OCI-LY3 (cell line): ENCODE data around the gene VWA3B.

Experiments used
- H2AFZ ChIP-seq: fragments of 200-600, 300-600 bp; shearing (Covaris generic); 2 replicates; pipeline ENCODE4 v1.6.0; 2014; ENCODE audit warnings: antibody characterized with exemption, low read depth, low read length
- H3K27ac ChIP-seq: fragments of 200-600, 300-600 bp; sonication (generic); 2 replicates; pipeline ENCODE4 v1.5.1; 2014; ENCODE audit warnings: mild to moderate bottlenecking, low read length, moderate library complexity, mixed read lengths
- H3K27me3 ChIP-seq: fragments of 200-600, 300-600 bp; sonication (generic); 2 replicates; pipeline ENCODE4 v1.6.1; 2014; ENCODE audit warnings: low read depth, low read length, mixed read lengths
- H3K36me3 ChIP-seq: fragments of 200-600, 300-600 bp; sonication (generic); replicated peaks from 2 replicates; pipeline ENCODE3; 2014; ENCODE audit warnings: low read depth, low read length, mixed read lengths
- H3K4me1 ChIP-seq: fragments of 300-600, 200-600 bp; sonication (generic); 2 replicates; pipeline ENCODE4 v1.6.1; 2014; ENCODE audit warnings: low read length, mixed read lengths
- H3K4me2 ChIP-seq: fragments of 200-600, 300-600 bp; sonication (generic); 2 replicates; pipeline ENCODE4 v1.6.1; 2014; ENCODE audit warnings: low read length, mixed read lengths
- H3K4me3 ChIP-seq: fragments of 300-600, 200-600 bp; sonication (generic); 2 replicates; pipeline ENCODE4 v1.5.1; 2014; ENCODE audit warnings: antibody characterized with exemption, mild to moderate bottlenecking, low read length, moderate library complexity
- H3K79me2 ChIP-seq: fragments of 300-600, 200-600 bp; shearing (Covaris generic); 2 replicates; pipeline ENCODE4 v1.6.1; 2014; ENCODE audit warnings: mild to moderate bottlenecking, low read length, mixed read lengths
- H3K9ac ChIP-seq: fragments of 300-600, 200-600 bp; shearing (Covaris generic); 2 replicates; pipeline ENCODE4 v1.6.0; 2014; ENCODE audit warnings: mild to moderate bottlenecking, low read length, moderate library complexity
- H3K9me3 ChIP-seq: fragments of 200-600, 300-600 bp; shearing (Covaris generic); 2 replicates; pipeline ENCODE4 v1.6.1; 2014; ENCODE audit warnings: low read length, mixed read lengths; ENCODE audit not compliant: insufficient read depth
- H4K20me1 ChIP-seq: fragments of 200-600, 300-600 bp; sonication (generic); 2 replicates; pipeline ENCODE4 v1.6.1; 2016; ENCODE audit warnings: low read length, mixed read lengths; ENCODE audit not compliant: insufficient read depth
- CTCF ChIP-seq: fragments of 200-600, 300-600 bp; sonication (generic); IDR thresholded peaks from 2 replicates; pipeline ENCODE4 v1.5.1; 2014; ENCODE audit warnings: antibody characterized with exemption, low read length, low read depth
- EZH2phosphoT487 ChIP-seq: fragments of 200-600 bp; shearing (Covaris generic); IDR thresholded peaks from 2 replicates; pipeline ENCODE4 v1.6.1; 2018; ENCODE audit warnings: antibody characterized with exemption, mixed run types, low read depth

VWA3B gene

DNA sequence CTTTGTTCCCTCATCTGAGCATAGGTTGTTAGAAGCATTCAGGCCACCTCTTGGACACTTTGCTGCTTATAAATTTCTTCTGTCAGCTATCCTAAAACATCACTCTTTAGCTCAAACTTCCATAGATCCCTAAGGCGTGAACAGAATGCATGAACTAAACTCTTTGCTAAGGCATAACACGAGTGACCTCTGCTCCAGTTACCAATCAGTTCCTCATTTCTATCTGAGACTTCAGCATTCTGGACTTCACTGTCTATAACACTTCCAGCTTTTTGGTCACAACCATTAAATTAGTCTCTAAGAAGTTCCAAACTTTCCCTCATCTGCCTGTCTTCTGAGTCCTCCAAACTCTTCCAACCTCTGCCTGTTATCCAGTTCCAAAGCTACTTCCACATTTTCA is 8.3 kb upstream of the VWA3B start:
- H4K20me1 ChIP-seq, result no peaks in the 10 kb centered on the region
- no peak overlapping the region for H2AFZ ChIP-seq
- no peaks in the 10 kb centered on the region for H3K9me3 ChIP-seq
- H3K4me3 ChIP-seq, result no peak overlapping the region
- no peaks in the 10 kb centered on the region for H3K79me2 ChIP-seq
- peaks cover 16% of the 10 kb centered on the region for H3K4me1 ChIP-seq
- no peak overlapping the region for H3K4me2 ChIP-seq
- H3K9ac ChIP-seq, result no peak overlapping the region
- TF ChIP-seq EZH2phosphoT487, result no peak
- TF ChIP-seq CTCF, result no peak
- H3K27ac ChIP-seq, result no peak overlapping the region
- no peaks in the 10 kb centered on the region for H3K36me3 ChIP-seq
- H3K27me3 ChIP-seq, result no peaks in the 10 kb centered on the region

DNA sequence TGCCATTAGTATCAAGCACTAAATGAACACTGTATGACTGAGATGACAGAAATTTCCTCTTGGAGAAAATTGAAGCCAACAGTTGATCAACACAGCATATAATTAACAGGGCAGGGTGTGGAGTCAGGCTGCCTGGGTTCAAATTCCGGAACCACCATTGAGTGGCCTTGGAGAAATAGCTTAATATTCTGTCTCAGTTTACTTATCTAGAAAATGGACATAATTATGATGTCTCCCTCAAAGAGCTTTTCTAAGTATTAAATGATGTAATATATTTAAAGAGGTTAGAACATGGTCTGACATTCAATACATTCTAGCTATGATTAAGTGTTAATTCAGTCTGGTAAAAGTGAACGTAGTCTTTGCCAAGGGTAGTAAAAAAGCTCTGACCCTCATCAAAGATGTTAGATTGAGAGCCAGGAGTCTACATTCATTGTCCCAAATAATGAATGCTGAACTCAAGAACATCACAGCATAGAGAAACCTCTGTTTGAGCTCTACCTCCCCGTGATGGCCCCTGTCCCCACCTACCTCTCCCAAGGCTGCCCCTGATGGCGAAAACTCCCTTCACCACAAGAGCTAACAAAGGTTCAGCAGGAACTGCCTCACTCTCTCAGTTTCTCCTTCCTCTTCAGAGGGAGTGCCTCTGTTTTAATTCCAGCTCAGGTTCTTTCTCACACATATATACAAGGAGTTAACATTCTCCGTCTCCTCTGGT is 2.7 kb upstream of the VWA3B start:
- Histone ChIP-seq H3K27me3 (peaks cover 14% of the 10 kb centered on the region; the same call in 1 of the 2 replicates), H3K4me3 (no peak overlapping the region)

GRCh38 chr2:98084869-98085238 is 2.1 kb upstream of the VWA3B start:
- H3K79me2 ChIP-seq, result no peaks in the 10 kb centered on the region
- TF ChIP-seq EZH2phosphoT487 (no peak), CTCF (no peak)
- no peaks in the 10 kb centered on the region for H3K9me3 ChIP-seq
- no peak overlapping the region for H3K27ac ChIP-seq
- no peak overlapping the region for H3K4me3 ChIP-seq
- peak overlapping the region; percentile 13; the same call in 1 of the 2 replicates for H3K4me2 ChIP-seq
- H3K9ac ChIP-seq, result no peak overlapping the region
- no peak overlapping the region for H2AFZ ChIP-seq
- no peaks in the 10 kb centered on the region for H3K36me3 ChIP-seq
- H3K27me3 ChIP-seq, result peaks cover 14% of the 10 kb centered on the region; the same call in 1 of the 2 replicates
- H4K20me1 ChIP-seq, result no peaks in the 10 kb centered on the region
- peaks cover 55% of the 10 kb centered on the region for H3K4me1 ChIP-seq

More for the DNA sequence above, 2.7 kb upstream of the VWA3B start:
- Histone ChIP-seq H3K4me1 (peaks cover 55% of the 10 kb centered on the region), H3K27ac (no peak overlapping the region), H4K20me1 (no peaks in the 10 kb centered on the region), H3K9ac (no peak overlapping the region), H3K79me2 (no peaks in the 10 kb centered on the region), H2AFZ (no peak overlapping the region), H3K9me3 (no peaks in the 10 kb centered on the region), H3K4me2 (peak overlapping the region; percentile 13; the same call in 1 of the 2 replicates), H3K36me3 (no peaks in the 10 kb centered on the region)
- TF ChIP-seq CTCF (no peak; the same call in 1 of the 2 replicates), EZH2phosphoT487 (no peak)

DNA sequence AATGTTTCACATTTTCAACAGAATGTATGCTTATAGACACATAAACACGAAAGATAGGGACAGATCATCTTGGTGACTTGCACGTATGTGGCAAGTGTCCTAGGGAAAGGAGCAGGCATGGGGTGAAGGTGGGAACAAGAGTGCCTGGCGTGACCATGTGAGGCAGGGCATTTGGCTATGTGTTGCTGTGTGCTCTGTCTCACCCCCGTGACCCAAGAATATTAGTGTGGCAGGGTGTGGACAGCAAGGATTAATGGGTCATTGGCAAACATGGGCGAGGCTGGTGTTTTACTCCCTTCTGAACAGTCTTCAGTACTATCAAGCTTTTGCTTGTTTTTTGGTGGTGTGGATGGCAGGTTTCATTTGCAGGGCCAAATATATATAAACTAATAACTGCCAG is 1.3 kb upstream of the VWA3B start:
- no peak for TF ChIP-seq CTCF
- Histone ChIP-seq H3K4me2 (peak overlapping the region; percentile 89; the same call in 1 of the 2 replicates), H3K4me1 (peaks cover 55% of the 10 kb centered on the region), H3K36me3 (no peaks in the 10 kb centered on the region), H3K27me3 (peaks cover 14% of the 10 kb centered on the region; the same call in 1 of the 2 replicates), H3K79me2 (no peaks in the 10 kb centered on the region), H4K20me1 (no peaks in the 10 kb centered on the region), H3K4me3 (no peak overlapping the region), H3K9ac (no peak overlapping the region), H2AFZ (no peak overlapping the region), H3K9me3 (no peaks in the 10 kb centered on the region), H3K27ac (no peak overlapping the region)
